Thyroid gland (tissue), 4 donors: ENCODE results near the gene DLL1. TPM values are rescaled to one million over a fixed set of nuclear protein-coding genes. Genes with fewer than 3 reads are reported as not detected.

Source experiments
- DNase-seq, 2 donors: peaks; one replicate each; pipeline ENCODE4 v3.0.0-alpha.2; 2019
- H3K27ac ChIP-seq, 3 donors: fragments of 200-600 bp; sonication (generic); 1 replicate in 2 of 3; 2 replicates in 1 of 3; pipeline ENCODE4 v1.5.1; 2016 to 2019; ENCODE audit warnings: mild to moderate bottlenecking in 1 of 3, moderate library complexity in 1 of 3
- H3K27me3 ChIP-seq: fragments of 200-600 bp; sonication (generic); one replicate; pipeline ENCODE4 v1.5.1; 2019
- H3K36me3 ChIP-seq, 2 donors: fragments of 200-600 bp; sonication (generic); one replicate each; pipeline ENCODE4 v1.5.1; 2016 to 2019
- H3K4me1 ChIP-seq, 2 donors: fragments of 200-600 bp; sonication (generic); one replicate each; pipeline ENCODE4 v1.5.1; 2017 to 2019
- H3K4me3 ChIP-seq, 3 donors: fragments of 200-600 bp; sonication (generic); replicated peaks in 1 of 3; 1 replicate in 2 of 3; 2 replicates in 1 of 3; pipeline ENCODE4 v1.5.1; 2016; ENCODE audit warnings: mild to moderate bottlenecking in 1 of 3
- H3K9me3 ChIP-seq: fragments of 200-600 bp; sonication (generic); one replicate; pipeline ENCODE4 v1.5.1; 2017
- CTCF ChIP-seq, 6 experiments: fragments of 200-600 bp in 3 of 6; fragments of 450-650 bp in 3 of 6; sonication (generic) in 3 of 6; IDR thresholded peaks; one replicate each; pipeline ENCODE4 v1.5.1; 2016 to 2019; ENCODE audit warnings: antibody characterized with exemption in 6 of 6, mild to moderate bottlenecking in 2 of 6, inconsistent platforms in 1 of 6, moderate library complexity in 1 of 6
- POLR2A ChIP-seq, 2 donors: fragments of 450-650 bp; IDR thresholded peaks; one replicate each; pipeline ENCODE4 v1.6.1; 2017; ENCODE audit warnings: antibody characterized with exemption in 2 of 2, mild to moderate bottlenecking in 2 of 2, moderate library complexity in 1 of 2
- WGBS, 2 donors: methylation state at CpG; one replicate each; pipeline ENCODE4 v1.1.5; 2017; 5-methylcytosine and 5-hydroxymethylcytosine counted together
- intact Hi-C: fragments of 100-400 bp; cut with DNase I; formaldehyde crosslinking; loops from one replicate; pipeline ENCODE4 v1.15.1; 2023
- total RNA-seq, 4 donors: library from RNA; depleted of rRNA; stranded (reverse); fragments of >200 nt; gene quantifications; one replicate each; pipeline ENCODE4 v1.2.3, GENCODE V29; 2016

The DLL1 gene
- total RNA-seq, 4 donors from 2014 or later = 6.6 to 14.9 (median 11.5) TPM

DNA sequence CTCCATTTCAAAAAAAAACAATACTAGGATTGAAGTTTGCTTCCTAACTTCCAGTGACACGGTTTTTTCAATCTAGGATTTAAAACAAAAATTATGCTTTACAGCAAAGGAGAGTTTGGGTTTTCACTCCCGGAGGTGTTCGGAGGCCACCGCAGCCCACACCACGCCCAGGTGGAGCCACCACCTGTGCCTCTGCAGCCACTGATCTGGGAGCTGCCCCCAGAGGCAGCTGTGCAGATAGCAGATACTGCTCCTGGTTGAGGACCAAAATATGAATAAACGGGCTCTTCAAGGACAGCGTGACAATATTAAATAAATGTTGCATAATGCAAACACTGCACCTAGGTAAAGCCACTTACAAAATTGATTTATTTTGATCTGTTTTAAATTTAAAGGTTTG, 30.2 kb downstream of the DLL1 start:
- intact Hi-C loops = no loop called here
- WGBS, 2 donors = 85 to 97% methylated on average over 7 of the region's 7 CpGs
- Histone ChIP-seq H3K4me3 (no peak overlapping the region), H3K4me1 (no peaks in the 10 kb centered on the region), H3K27ac (no peak overlapping the region), H3K27me3 (no peaks in the 10 kb centered on the region), H3K9me3 (no peaks in the 10 kb centered on the region), H3K36me3 (no peaks in the 10 kb centered on the region)
- DNase-seq = no peak
- TF ChIP-seq CTCF (IDR thresholded peaks at IDR 0.05) (no peak), POLR2A (IDR thresholded peaks at IDR 0.05) (no peak)

DNA sequence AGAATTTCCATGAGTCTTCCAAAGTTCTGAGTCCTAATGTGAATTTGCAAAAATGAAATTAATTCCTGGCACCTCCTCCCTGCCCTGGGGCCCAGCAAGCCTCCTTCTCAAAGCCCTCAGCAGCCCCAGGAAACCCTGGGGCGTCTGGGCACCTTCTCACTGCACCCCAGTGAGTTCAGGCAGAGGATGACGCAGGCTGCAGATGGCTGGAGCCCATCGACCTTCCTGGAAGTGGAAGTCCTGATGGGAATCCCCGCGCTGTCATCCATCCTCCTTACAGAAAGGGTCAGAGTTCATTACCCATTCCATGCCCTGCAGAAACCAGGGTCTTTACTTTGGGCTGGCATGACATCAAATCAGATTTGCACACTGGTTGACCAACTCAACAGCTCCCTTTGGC, 31.6 kb downstream of the DLL1 start:
- Histone ChIP-seq H3K4me3 (no peak overlapping the region), H3K27me3 (no peaks in the 10 kb centered on the region), H3K9me3 (no peaks in the 10 kb centered on the region), H3K27ac (no peak overlapping the region), H3K36me3 (no peaks in the 10 kb centered on the region), H3K4me1 (no peaks in the 10 kb centered on the region)
- TF ChIP-seq POLR2A (IDR thresholded peaks at IDR 0.05) (no peak), CTCF (IDR thresholded peaks at IDR 0.05) (no peak)
- intact Hi-C loops = no loop called here
- DNase-seq = no peak
- WGBS, 2 donors = 74 to 79% methylated on average over 5 of the region's 5 CpGs

- TF ChIP-seq CTCF (IDR thresholded peaks at IDR 0.05) (no peak), POLR2A (IDR thresholded peaks at IDR 0.05) (no peak)
These were observed 32.5 kb downstream of the DLL1 start for GRCh38 chr6:170258407-170258806.

DNA sequence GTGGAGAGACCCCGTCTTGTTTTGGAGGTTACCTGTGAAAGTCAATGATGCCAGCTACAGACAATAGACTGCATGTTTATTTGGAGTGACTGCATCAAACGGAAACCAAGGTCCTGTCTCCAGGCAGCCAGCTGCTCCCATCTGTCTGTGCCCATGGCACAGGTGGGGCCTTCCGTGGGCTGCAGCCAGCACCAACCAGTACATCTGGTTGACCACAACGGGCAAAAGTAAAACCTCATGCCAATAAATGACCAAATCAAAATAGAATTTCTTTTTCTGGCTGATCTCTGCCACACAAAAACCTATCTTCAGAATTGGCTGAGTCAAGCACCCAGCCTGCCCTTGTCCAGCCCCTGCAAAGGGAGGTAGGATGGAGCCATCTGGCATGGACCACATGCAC, 33.5 kb downstream of the DLL1 start:
- TF ChIP-seq POLR2A (IDR thresholded peaks at IDR 0.05) = no peak
- TF ChIP-seq CTCF (IDR thresholded peaks at IDR 0.05) = no peak
- Histone ChIP-seq H3K36me3 (no peaks in the 10 kb centered on the region), H3K27ac (no peak overlapping the region), H3K27me3 (no peaks in the 10 kb centered on the region), H3K4me3 (no peak overlapping the region), H3K9me3 (no peaks in the 10 kb centered on the region), H3K4me1 (no peaks in the 10 kb centered on the region)
- DNase-seq = no peak
- whole genome bisulfite sequencing, 2 donors = 86 to 94% methylated on average over 4 of the region's 4 CpGs
- intact Hi-C loops = no loop called here

More at GRCh38 chr6:170258407-170258806, 32.5 kb downstream of the DLL1 start:
- intact Hi-C loops = no loop called here
- H3K9me3 ChIP-seq = no peaks in the 10 kb centered on the region
- WGBS, 2 donors = 88 to 94% methylated on average over 6 of the region's 6 CpGs
- no peaks in the 10 kb centered on the region for H3K27me3 ChIP-seq
- H3K4me1 ChIP-seq = no peaks in the 10 kb centered on the region
- no peaks in the 10 kb centered on the region for H3K36me3 ChIP-seq
- H3K4me3 ChIP-seq = no peak overlapping the region
- no peak for DNase-seq
- no peak overlapping the region for H3K27ac ChIP-seq

GRCh38 chr6:170256641-170257040, 34.2 kb downstream of the DLL1 start:
- WGBS, 2 donors = 86 to 90% methylated on average over 20 to 21 of the region's 21 CpGs
- H3K36me3 ChIP-seq = no peaks in the 10 kb centered on the region
- no peaks in the 10 kb centered on the region for H3K9me3 ChIP-seq
- no peak overlapping the region for H3K4me3 ChIP-seq
- H3K27me3 ChIP-seq = no peaks in the 10 kb centered on the region
- no peak for TF ChIP-seq POLR2A (IDR thresholded peaks at IDR 0.05)
- TF ChIP-seq CTCF (IDR thresholded peaks at IDR 0.05) = no peak
- intact Hi-C loops = no loop called here
- H3K27ac ChIP-seq = no peak overlapping the region
- no peaks in the 10 kb centered on the region for H3K4me1 ChIP-seq
- no peak for DNase-seq
